Chondrocyte (in vitro differentiated cells): ENCODE results near the gene DNAH6. TPM values are rescaled to one million over a fixed set of nuclear protein-coding genes. Genes with fewer than 3 reads are reported as not detected.

Experiments used
- DNase-seq: peaks from one replicate; pipeline ENCODE4 v3.0.0; 2021; ENCODE audit warnings: mixed read lengths, low spot score
- H3K27ac Mint-ChIP-seq: one replicate; pipeline ENCODE4 v1.8.0; 2021; ENCODE audit warnings: mild to moderate bottlenecking, moderate library complexity, mixed read lengths; ENCODE audit not compliant: unreplicated experiment
- H3K27me3 Mint-ChIP-seq: 2 replicates; pipeline ENCODE4 v1.8.0; 2021; ENCODE audit warnings: low read depth, mixed read lengths
- H3K36me3 Mint-ChIP-seq: 2 replicates; pipeline ENCODE4 v1.8.0; 2021; ENCODE audit warnings: low read depth, mixed read lengths
- H3K4me1 Mint-ChIP-seq: 2 replicates; pipeline ENCODE4 v1.8.0; 2021; ENCODE audit warnings: low read depth, mild to moderate bottlenecking, mixed read lengths
- H3K4me3 Mint-ChIP-seq: one replicate; pipeline ENCODE4 v1.8.0; 2021; ENCODE audit warnings: mild to moderate bottlenecking, moderate library complexity, mixed read lengths; ENCODE audit not compliant: unreplicated experiment
- H3K9me3 Mint-ChIP-seq: 2 replicates; pipeline ENCODE4 v1.8.0; 2021; ENCODE audit warnings: low read depth, mixed read lengths
- CTCF ChIP-seq: fragments of 200-600 bp; sonication (generic); IDR thresholded peaks from 2 replicates; pipeline ENCODE4 v1.5.0; 2021; ENCODE audit warnings: antibody characterized with exemption, mild to moderate bottlenecking, moderate library complexity
- total RNA-seq: library from RNA; stranded (reverse); gene quantifications from 3 replicates; pipeline ENCODE4 v1.2.1, GENCODE V29; 2021

The DNAH6 gene
- total RNA-seq, 1 donor from 2014 or later: not detected

GRCh38 chr2:84486441-84487115, 29.7 kb upstream of the DNAH6 start:
- peak overlapping the region; percentile 53 for H3K27ac Mint-ChIP-seq
- H3K36me3 Mint-ChIP-seq: no peaks in the 10 kb centered on the region
- H3K4me1 Mint-ChIP-seq: peaks cover 25% of the 10 kb centered on the region
- DNase-seq: no peak
- no peak for TF ChIP-seq CTCF
- peaks cover 2% of the 10 kb centered on the region for H3K9me3 Mint-ChIP-seq
- H3K4me3 Mint-ChIP-seq: no peak overlapping the region
- no peaks in the 10 kb centered on the region for H3K27me3 Mint-ChIP-seq

DNA sequence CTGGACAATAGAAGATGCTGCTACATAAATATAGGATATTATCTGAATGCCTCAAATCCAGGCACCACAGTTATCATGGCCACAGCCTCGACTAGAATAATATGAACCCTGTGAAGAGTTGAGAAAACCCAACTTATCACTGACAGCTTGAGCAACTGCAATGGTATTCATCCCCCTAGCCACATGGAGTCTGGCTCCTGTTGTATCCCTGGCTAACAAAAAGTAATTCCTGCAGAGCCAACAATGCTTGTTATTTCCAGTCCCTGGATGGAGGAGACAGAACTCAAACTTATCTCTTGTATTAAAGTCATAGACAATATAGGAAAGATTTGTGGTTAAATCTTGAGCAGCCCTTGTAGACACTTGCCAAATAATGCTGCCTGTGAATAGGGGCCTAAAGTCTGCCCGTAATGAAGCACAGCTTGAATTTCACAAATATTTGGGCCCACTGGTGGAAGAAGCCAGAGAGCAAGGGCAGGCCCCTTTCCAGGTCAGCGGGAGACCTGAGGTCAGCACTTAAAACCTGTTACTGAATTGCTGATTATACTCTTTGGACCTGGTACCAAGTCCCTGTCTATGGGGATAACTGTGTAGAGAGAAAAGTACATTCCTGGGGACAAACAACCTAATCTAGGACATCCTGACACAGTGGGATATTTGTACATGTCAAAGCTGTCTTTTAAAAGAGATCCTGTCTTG, 28.9 kb upstream of the DNAH6 start:
- no peak for DNase-seq
- H3K9me3 Mint-ChIP-seq: peaks cover 2% of the 10 kb centered on the region
- no peak overlapping the region for H3K27ac Mint-ChIP-seq
- H3K36me3 Mint-ChIP-seq: no peaks in the 10 kb centered on the region
- TF ChIP-seq CTCF: no peak
- peaks cover 22% of the 10 kb centered on the region for H3K4me1 Mint-ChIP-seq
- H3K27me3 Mint-ChIP-seq: no peaks in the 10 kb centered on the region
- no peak overlapping the region for H3K4me3 Mint-ChIP-seq

DNA sequence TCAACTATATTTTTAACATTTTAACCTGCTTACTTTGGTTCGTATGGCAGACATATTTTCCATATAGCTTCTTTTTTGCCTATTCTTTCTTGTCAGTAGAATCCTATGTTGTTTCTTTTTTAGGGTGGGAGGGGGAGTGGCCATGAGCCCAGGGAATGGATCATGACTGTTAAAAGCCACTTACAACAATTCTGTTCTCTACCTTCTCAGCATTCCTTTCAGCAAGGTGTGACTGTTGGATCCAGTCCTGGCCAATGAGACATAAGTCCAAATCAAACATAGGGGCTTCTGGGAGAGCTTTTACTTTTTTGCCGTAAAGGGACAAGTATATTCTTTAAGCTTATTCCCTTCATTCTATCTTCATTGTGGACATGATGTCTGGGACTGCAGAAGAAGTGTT, 25.0 kb upstream of the DNAH6 start:
- Mint-ChIP-seq H3K36me3 (no peaks in the 10 kb centered on the region), H3K27me3 (no peaks in the 10 kb centered on the region), H3K27ac (no peak overlapping the region), H3K9me3 (peaks cover 2% of the 10 kb centered on the region), H3K4me3 (no peak overlapping the region), H3K4me1 (peaks cover 28% of the 10 kb centered on the region)
- no peak for DNase-seq
- TF ChIP-seq CTCF: no peak

DNA sequence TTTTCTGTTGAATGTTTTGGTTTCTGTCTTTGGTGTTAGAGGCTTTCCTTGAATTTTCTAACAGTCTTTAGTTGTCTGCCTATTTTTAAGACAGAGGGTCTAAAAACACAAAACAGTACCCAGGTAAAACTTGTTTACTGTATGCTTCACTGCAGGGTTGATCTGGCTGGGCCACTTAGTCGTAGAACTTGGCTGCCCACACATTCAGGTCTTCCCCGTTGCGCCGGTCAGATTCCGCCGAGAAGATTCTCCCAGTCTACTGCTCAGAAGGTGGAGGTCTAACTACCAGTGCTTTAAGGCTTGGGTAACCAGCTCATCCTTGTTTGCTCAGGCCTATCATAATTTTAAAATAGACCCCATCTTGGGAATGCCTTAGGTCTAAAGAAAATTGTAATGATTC, 24.6 kb upstream of the DNAH6 start:
- H3K27me3 Mint-ChIP-seq: no peaks in the 10 kb centered on the region
- no peak overlapping the region for H3K4me3 Mint-ChIP-seq
- TF ChIP-seq CTCF: no peak

DNA sequence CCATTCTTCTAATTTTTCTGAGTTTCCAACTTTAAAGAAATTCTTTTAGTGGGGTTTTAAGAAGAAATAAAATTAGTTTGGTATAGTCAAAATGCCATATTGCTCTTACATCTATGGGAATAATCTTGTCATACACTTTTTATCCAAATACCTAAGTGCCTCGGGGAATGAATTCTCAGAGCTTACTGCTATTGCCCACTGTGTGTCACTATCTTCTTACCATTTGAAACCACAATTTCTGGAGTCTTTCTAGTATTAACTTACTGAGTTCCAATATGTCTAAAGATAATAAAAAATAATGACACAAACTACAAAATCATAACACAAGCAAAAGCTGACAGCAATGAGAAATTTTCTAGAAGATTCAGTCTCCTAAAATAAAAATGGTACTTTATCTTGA, 23.7 kb upstream of the DNAH6 start:
- no peak for DNase-seq
- no peak overlapping the region for H3K27ac Mint-ChIP-seq
- peak; percentile 68 for TF ChIP-seq CTCF
- no peak overlapping the region for H3K4me3 Mint-ChIP-seq
- H3K36me3 Mint-ChIP-seq: no peaks in the 10 kb centered on the region
- no peaks in the 10 kb centered on the region for H3K27me3 Mint-ChIP-seq
- peaks cover 18% of the 10 kb centered on the region for H3K4me1 Mint-ChIP-seq
- H3K9me3 Mint-ChIP-seq: peaks cover 2% of the 10 kb centered on the region

More for the DNA sequence above, 24.6 kb upstream of the DNAH6 start:
- H3K9me3 Mint-ChIP-seq: peaks cover 2% of the 10 kb centered on the region
- H3K36me3 Mint-ChIP-seq: no peaks in the 10 kb centered on the region
- no peak overlapping the region for H3K27ac Mint-ChIP-seq
- H3K4me1 Mint-ChIP-seq: peaks cover 24% of the 10 kb centered on the region
- no peak for DNase-seq
